Sigmoid colon (tissue), 7 donors: ENCODE measurements around the gene APAF1. TPM values are rescaled to one million over a fixed set of nuclear protein-coding genes. Genes with fewer than 3 reads are reported as not detected.
"Not testable (repeated sequence)": the region's sequence is repeated elsewhere in the genome, so short reads cannot be mapped to it uniquely, and the experiment has no call there.

Experiments used
- DNase-seq: peaks from one replicate; pipeline ENCODE4 v3.0.0-alpha.2; 2019
- H3K27ac ChIP-seq, 4 donors: fragments of 200-600 bp; sonication (generic); one replicate each; pipeline ENCODE4 v1.5.1; 2016 to 2019; ENCODE audit warnings: mild to moderate bottlenecking in 1 of 4
- H3K27me3 ChIP-seq, 3 donors: fragments of 200-600 bp; sonication (generic); one replicate each; pipeline ENCODE4 v1.5.1; 2019; ENCODE audit warnings: mild to moderate bottlenecking in 1 of 3
- H3K36me3 ChIP-seq, 4 donors: fragments of 200-600 bp; sonication (generic); one replicate each; pipeline ENCODE4 v1.5.1; 2016 to 2019
- H3K4me1 ChIP-seq, 4 donors: fragments of 200-600 bp; sonication (generic); one replicate each; pipeline ENCODE4 v1.5.1; 2017 to 2019
- H3K4me3 ChIP-seq, 4 donors: fragments of 200-600 bp; sonication (generic); one replicate each; pipeline ENCODE4 v1.5.1; 2017 to 2019; ENCODE audit warnings: mild to moderate bottlenecking in 2 of 4, moderate library complexity in 1 of 4
- H3K9me3 ChIP-seq, 4 donors: fragments of 200-600 bp in 3 of 4; sonication (generic) in 3 of 4; one replicate each; pipeline versions ENCODE4 v1.5.1 to v1.6.1; 2013 to 2019
- CTCF ChIP-seq, 4 experiments: fragments of 450-650 bp in 3 of 4; fragments of 200-600 bp in 1 of 4; IDR thresholded peaks; one replicate each; pipeline ENCODE4 v1.5.1; 2016 to 2019; ENCODE audit warnings: antibody characterized with exemption in 4 of 4, mild to moderate bottlenecking in 3 of 4, moderate library complexity in 2 of 4
- EP300 ChIP-seq, 4 donors: sonication (generic); formaldehyde crosslinking; IDR thresholded peaks; one replicate each; pipeline ENCODE4 v1.6.1; 2017; ENCODE audit warnings: antibody characterized with exemption in 4 of 4
- POLR2A ChIP-seq, 2 donors: fragments of 450-650 bp; IDR thresholded peaks; one replicate each; pipeline ENCODE4 v1.6.1; 2016; ENCODE audit warnings: antibody characterized with exemption in 2 of 2, mild to moderate bottlenecking in 2 of 2, moderate library complexity in 2 of 2
- POLR2AphosphoS5 ChIP-seq, 4 donors: sonication (generic); formaldehyde crosslinking; IDR thresholded peaks; one replicate each; pipeline ENCODE4 v1.6.1; 2017; ENCODE audit warnings: antibody characterized with exemption in 4 of 4
- WGBS, 2 donors: extraction: QIAGEN DNeasy Blood & Tissue Kit; methylation state at CpG; one replicate each; pipeline ENCODE4 v1.1.7; 2013; 5-methylcytosine and 5-hydroxymethylcytosine counted together
- intact Hi-C: fragments of 100-400 bp; cut with DNase I; formaldehyde crosslinking; loops from one replicate; pipeline ENCODE4 v1.15.1; 2023
- polyA plus RNA-seq, 3 donors: library from polyadenylated mRNA; stranded (reverse); fragments of 200-250 nt; gene quantifications; one replicate each; pipeline ENCODE4 v1.2.3, GENCODE V29; 2013
- total RNA-seq, 4 donors: library from RNA; depleted of rRNA; stranded (reverse); fragments of >200 nt; gene quantifications; one replicate each; pipeline ENCODE4 v1.1.0, GENCODE V29; 2016
- donor health status: healthy with polysubstance abuse.
- donor health status: Bipolar disorder and iron deficiency.
- donor health status: healthy.

APAF1 gene, protein sequence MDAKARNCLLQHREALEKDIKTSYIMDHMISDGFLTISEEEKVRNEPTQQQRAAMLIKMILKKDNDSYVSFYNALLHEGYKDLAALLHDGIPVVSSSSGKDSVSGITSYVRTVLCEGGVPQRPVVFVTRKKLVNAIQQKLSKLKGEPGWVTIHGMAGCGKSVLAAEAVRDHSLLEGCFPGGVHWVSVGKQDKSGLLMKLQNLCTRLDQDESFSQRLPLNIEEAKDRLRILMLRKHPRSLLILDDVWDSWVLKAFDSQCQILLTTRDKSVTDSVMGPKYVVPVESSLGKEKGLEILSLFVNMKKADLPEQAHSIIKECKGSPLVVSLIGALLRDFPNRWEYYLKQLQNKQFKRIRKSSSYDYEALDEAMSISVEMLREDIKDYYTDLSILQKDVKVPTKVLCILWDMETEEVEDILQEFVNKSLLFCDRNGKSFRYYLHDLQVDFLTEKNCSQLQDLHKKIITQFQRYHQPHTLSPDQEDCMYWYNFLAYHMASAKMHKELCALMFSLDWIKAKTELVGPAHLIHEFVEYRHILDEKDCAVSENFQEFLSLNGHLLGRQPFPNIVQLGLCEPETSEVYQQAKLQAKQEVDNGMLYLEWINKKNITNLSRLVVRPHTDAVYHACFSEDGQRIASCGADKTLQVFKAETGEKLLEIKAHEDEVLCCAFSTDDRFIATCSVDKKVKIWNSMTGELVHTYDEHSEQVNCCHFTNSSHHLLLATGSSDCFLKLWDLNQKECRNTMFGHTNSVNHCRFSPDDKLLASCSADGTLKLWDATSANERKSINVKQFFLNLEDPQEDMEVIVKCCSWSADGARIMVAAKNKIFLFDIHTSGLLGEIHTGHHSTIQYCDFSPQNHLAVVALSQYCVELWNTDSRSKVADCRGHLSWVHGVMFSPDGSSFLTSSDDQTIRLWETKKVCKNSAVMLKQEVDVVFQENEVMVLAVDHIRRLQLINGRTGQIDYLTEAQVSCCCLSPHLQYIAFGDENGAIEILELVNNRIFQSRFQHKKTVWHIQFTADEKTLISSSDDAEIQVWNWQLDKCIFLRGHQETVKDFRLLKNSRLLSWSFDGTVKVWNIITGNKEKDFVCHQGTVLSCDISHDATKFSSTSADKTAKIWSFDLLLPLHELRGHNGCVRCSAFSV (N-terminal part only)
- total RNA-seq = 10 to 100 TPM in 2 of 4 donors, 1 to 10 TPM in 2; 6.2 to 14.6 (median 9.4) TPM
- 10 to 100 TPM; 17.3 to 20.1 (median 18.0) TPM for polyA plus RNA-seq

GRCh38 chr12:98644712-98645571 lies at the start of gene APAF1, which contains the start of gene IKBIP:
APAF1 (plus strand) TSS chr12:98645290; CDS start chr12:98648360, 3,070 bp downstream.
IKBIP (minus strand) TSS chr12:98644788; CDS start chr12:98644701, 87 bp downstream.
- H3K9me3 ChIP-seq = no peaks in the 10 kb centered on the region
- intact Hi-C loops = loop anchor here (1.0 to 5.0 kb wide), 3 partner anchors 52 to 143 kb away; partner anchors contain the start of genes SLC25A3 and TMPO
- peak within 1 kb of the TSS; percentile 86 to 93 (median 88) for H3K27ac ChIP-seq
- 0% methylated on average over 91 of the region's 91 CpGs for WGBS, 2 donors
- peaks cover 0 to 16% (median 4%) of the 10 kb centered on the region in 4 donors for H3K36me3 ChIP-seq
- no peaks in the 10 kb centered on the region for H3K27me3 ChIP-seq
- no peak for TF ChIP-seq CTCF (IDR thresholded peaks at IDR 0.05)
- TF ChIP-seq EP300 (IDR thresholded peaks at IDR 0.05) = no peak
- peak; percentile 83 to 95 (median 91) for TF ChIP-seq POLR2AphosphoS5 (IDR thresholded peaks at IDR 0.05)
- peak; percentile 68 to 82 for TF ChIP-seq POLR2A (IDR thresholded peaks at IDR 0.05)
- peaks cover 0 to 33% (median 18%) of the 10 kb centered on the region in 4 donors for H3K4me1 ChIP-seq
- H3K4me3 ChIP-seq = peak within 1 kb of the TSS; percentile 85 to 97 (median 92)
- peak; percentile 97 for DNase-seq

DNA sequence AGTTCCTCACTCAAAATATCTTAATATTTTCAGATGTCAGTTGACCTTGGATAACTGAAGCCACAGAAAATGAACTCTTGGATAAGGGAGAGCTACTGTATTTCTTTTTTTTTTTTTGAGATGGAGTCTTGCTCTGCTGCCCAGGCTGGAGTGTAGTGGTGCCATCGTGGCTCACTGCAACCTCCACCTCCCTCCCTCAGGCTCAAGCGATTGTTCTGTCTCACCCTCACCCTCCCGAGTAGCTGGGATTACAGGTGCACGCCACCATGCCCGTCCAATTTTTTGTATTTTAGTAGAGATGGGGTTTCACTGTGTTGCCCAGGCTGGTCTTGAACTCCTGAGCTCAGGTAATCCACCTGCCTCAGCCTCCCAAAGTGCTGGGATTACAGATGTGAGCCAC lies 47.8 kb upstream of the APAF1 start:
- H3K27me3 ChIP-seq, H3K4me3 ChIP-seq, H3K9me3 ChIP-seq, DNase-seq, intact Hi-C loops, H3K27ac ChIP-seq: not testable (repeated sequence)
- H3K4me1 ChIP-seq = peaks cover 0 to 40% (median 30%) of the 10 kb centered on the region in 4 donors
- WGBS, 2 donors = 85 to 96% methylated on average over 5 of the region's 5 CpGs
- peaks cover 36 to 66% (median 48%) of the 10 kb centered on the region in 4 donors for H3K36me3 ChIP-seq

DNA sequence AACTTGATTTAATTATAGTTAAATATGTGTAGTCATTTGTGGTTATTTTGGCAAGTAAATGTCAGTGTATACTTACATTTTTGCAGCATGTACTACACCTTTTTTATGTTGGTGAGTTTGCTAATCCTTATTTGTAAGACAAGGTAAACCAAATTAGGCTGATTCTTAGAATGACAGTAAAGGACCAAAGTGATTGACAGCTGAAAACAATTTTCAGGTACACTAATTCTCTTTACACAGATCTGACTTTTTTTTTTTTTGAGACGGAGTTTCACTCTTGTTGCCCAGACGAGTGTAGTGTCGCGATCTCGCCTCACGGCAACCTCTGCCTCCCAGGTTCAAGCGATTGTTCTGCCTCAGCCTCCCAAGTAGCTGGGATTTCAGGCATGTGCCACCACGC lies 43.2 kb upstream of the APAF1 start:
- H3K4me3 ChIP-seq = no peak overlapping the region
- no peak overlapping the region for H3K27ac ChIP-seq
- no peak for TF ChIP-seq POLR2A (IDR thresholded peaks at IDR 0.05)
- TF ChIP-seq POLR2AphosphoS5 (IDR thresholded peaks at IDR 0.05) = no peak
- no peak for TF ChIP-seq EP300 (IDR thresholded peaks at IDR 0.05)
- no peak for TF ChIP-seq CTCF (IDR thresholded peaks at IDR 0.05)
- no peaks in the 10 kb centered on the region for H3K9me3 ChIP-seq
- H3K36me3 ChIP-seq = peaks cover 54 to 85% (median 65%) of the 10 kb centered on the region in 4 donors
- no peak for DNase-seq
- WGBS, 2 donors = 96 to 97% methylated on average over 8 of the region's 8 CpGs
- peaks cover 0 to 13% (median 7%) of the 10 kb centered on the region in 4 donors for H3K4me1 ChIP-seq
- no peaks in the 10 kb centered on the region for H3K27me3 ChIP-seq
- intact Hi-C loops = no loop called here

DNA sequence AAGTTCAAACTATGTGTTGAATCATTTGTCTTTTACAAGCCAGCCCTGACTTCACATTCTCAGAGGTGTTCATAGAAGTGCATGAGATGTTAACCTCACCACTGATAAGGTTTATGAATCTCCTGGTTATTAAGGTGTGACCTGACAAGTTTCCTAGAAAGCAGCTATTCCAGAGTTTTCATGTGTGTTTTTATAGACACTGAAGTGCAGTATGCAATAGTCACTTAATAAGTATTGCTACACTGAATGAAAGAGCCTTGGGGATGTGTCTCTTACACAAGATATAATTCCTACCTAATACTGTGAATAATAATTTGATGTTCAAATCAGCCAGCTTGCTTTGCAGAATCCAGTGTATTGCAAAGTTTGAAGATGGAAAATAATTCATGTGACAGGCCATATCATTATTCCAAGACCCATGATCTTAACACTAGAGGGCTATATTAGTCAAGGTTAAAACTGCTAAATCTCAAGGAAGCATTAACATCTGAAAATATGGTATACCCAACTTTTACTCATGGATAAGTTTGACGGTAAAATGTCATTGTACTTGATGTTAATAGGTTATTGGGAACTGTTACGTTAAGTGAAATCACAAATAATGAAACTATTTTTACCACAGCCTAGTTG lies 38.6 kb upstream of the APAF1 start:
- intact Hi-C loops = no loop called here
- Histone ChIP-seq H3K9me3 (no peaks in the 10 kb centered on the region), H3K36me3 (peaks cover 22 to 40% (median 25%) of the 10 kb centered on the region in 4 donors), H3K4me1 (no peaks in the 10 kb centered on the region), H3K27me3 (no peaks in the 10 kb centered on the region), H3K27ac (no peak overlapping the region), H3K4me3 (no peak overlapping the region)
- TF ChIP-seq POLR2A (IDR thresholded peaks at IDR 0.05) = no peak
- no peak for TF ChIP-seq CTCF (IDR thresholded peaks at IDR 0.05)
- no peak for TF ChIP-seq EP300 (IDR thresholded peaks at IDR 0.05)
- no peak for TF ChIP-seq POLR2AphosphoS5 (IDR thresholded peaks at IDR 0.05)
- DNase-seq = no peak
- 64 to 71% methylated on average over 2 of the region's 2 CpGs for WGBS, 2 donors
